NCI-H128 (cell line): ENCODE measurements around the gene ITPKC.
"Not testable (repeated sequence)": the region's sequence is repeated elsewhere in the genome, so short reads cannot be mapped to it uniquely, and the experiment has no call there.

ENCODE experiments used
- DNase-seq: peaks from one replicate; lab custom pipeline; 2025; ENCODE audit not compliant: unreplicated experiment; lab: John Stamatoyannopoulos, UW

ITPKC gene

DNA sequence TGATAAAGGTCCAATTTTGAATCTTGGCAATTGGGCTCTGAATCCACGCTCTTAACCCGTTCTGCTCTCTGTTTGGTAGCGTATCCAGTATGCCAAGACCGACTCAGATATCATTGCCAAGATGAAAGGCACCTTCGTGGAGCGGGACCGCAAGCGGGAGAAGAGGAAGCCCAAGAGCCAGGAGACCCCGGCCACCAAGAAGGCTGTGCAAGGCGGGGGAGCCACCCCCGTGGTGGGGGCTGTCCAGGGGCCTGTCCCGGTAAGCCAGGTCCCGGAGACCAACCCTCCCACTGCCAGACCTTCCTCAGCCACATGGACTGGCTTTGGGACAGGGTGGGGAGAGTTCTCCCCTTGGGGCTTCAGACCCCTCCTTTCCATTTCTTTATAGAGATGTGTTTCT, 42.4 kb downstream of the ITPKC start:
- DNase-seq: no peak

DNA sequence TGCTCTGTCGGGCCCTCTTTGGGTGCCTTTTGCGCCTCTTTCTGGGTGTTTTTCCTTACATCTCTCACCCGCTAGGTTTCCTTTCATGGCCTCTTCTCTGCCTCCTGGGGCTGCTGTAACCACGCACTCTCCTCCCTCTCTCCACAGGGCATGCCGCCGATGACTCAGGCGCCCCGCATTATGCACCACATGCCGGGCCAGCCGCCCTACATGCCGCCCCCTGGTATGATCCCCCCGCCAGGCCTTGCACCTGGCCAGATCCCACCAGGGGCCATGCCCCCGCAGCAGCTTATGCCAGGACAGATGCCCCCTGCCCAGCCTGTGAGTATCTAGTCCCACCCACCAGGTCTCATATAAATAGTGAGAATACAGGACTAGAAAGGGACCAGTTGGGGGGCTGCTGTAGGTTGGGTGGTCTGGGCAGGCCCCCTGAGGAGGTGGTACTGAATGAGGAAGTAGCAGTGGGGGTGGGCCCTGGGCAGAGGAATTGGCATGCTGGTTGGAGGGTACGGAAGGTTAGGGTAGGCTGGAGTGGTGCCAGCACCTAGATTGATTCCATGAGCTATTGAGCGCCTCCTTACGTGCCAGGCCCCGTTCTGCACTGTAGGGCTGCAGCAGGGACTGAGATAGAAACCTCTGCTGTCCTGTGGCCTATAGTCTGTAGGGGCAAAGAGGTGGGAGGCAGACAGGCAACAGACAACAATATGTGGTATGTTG, 46.0 kb downstream of the ITPKC start:
- DNase-seq: no peak

GRCh38 chr19:40763526-40763925, 46.6 kb downstream of the ITPKC start:
- no peak for DNase-seq

DNA sequence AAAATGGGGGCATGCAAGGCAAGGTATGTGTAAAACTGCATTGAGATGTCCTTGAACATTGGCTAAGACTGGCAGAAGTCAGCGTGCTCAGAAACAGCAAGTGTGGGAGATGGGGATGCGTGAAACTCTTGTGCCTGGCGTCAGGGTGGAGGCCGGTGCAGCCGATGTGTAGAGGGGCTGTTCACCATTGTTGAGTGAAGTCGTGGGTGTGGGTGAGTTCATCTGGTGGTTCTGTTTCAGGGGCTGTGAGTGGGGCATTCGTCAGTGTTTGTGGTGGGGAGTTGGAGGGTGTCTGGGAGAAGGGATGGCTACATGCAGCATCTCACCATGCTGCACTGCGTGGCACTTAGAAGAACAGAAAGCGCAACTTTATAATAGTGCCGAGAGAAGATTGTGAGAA, 47.1 kb downstream of the ITPKC start:
- DNase-seq: no peak

DNA sequence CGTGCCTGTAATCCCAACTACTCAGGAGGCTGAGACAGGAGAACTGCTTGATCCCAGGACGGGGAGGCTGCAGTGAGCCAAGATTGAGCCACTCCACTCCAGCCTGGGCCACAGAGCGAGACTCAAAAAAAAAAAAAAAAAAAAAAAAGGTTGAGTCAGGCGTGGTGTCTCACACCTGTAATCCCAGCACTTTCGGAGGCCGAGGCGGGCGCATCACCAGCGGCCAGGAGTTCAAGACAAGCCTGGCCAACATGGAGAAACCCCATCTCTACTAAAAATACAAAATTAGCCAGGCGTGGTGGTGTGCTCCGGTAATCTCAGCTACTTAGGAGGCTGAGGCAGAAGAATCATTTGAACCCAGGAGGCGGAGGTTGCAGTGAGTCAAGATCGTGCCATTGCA, 49.5 kb downstream of the ITPKC start:
- DNase-seq: not testable (repeated sequence)

- DNase-seq: no peak
Measured at GRCh38 chr19:40768869-40769268, 52.0 kb downstream of the ITPKC start.

DNA sequence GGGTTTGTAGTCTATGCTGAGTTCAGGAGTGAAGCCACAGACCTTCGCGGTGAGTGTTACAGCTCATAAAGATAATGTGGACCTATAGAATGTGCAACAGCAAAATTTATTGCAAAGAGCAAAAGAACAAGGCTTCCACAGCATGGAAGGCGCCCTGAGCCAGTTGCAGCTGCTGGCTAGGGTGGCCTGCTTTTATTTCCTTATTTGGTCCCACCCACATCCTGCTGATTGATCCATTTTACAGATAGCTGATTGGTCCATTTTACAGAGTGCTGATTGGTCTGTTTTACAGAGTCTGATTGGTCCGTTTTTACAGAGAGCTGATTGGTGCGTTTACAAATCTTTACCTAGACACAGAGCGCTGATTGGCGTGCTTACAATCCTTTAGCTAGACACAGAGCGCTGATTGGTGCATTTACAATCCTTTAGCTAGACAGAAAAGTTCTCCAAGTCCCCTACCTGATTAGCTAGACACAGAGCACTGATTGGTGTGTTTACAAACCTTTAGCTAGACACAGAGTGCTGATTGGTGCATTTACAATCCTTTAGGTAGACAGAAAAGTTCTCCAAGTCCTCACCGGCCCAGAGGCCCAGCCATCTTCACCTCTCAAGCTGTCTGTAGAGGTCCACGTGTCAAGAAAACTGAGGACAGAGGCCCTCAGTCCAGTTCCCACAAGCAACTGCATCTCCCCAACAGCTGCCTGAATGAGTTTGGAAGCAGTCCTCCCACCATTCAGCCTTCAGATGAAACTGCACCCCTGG, 54.4 kb downstream of the ITPKC start:
- not testable (repeated sequence) for DNase-seq

DNA sequence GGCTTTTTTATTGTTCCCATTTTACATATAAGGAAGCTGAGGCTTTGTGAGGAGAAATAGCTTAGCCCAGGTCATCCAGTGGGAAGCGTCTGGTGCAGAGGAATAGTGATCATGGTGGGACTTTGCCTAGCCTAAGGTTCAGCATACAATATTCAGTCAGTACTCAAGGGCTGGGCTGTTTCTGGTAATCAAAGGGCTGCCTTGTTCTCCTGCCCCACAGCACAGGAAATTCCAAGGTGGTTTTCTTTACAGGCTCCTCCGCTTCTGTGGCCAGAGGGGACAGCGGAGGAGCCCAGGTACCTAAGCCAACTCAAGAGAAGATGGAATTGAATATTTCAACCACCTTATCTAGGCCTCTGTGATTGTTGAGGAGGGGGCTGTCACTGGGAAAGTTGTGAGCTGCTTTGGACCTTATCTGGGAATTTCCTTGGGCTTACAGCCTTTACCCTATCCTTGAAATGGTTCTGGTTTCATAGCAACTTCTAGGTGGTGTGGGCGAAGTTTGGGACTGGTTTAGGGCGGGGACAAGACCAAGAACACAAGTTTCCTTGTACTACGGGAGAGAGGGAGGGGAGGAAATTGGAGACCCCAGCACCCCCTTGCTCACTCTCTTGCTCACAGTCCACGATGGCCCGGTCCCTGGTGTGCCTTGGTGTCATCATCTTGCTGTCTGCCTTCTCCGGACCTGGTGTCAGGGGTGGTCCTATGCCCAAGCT, 58.2 kb downstream of the ITPKC start, which contains the start of gene MIA:
Gene MIA, plus strand, starts transcription at position 606 of the 716 bp plus-strand sequence. Its CDS starts 22 bp downstream, at position 628.
- no peak for DNase-seq

DNA sequence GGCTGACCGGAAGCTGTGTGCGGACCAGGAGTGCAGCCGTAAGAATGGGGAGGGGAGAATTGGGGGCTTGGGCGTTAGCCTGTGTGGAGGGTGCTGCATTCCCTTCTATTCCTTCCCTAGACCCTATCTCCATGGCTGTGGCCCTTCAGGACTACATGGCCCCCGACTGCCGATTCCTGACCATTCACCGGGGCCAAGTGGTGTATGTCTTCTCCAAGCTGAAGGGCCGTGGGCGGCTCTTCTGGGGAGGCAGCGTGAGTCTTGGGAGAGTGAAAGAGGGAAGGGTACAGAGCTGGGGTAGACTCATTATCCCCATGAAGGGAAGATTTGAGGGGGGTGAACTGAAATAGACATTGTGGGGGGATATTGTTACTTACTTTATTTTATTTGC, 58.7 kb downstream of the ITPKC start:
- no peak for DNase-seq

- no peak for DNase-seq
Measured at GRCh38 chr19:40776364-40776763, 59.5 kb downstream of the ITPKC start.

DNA sequence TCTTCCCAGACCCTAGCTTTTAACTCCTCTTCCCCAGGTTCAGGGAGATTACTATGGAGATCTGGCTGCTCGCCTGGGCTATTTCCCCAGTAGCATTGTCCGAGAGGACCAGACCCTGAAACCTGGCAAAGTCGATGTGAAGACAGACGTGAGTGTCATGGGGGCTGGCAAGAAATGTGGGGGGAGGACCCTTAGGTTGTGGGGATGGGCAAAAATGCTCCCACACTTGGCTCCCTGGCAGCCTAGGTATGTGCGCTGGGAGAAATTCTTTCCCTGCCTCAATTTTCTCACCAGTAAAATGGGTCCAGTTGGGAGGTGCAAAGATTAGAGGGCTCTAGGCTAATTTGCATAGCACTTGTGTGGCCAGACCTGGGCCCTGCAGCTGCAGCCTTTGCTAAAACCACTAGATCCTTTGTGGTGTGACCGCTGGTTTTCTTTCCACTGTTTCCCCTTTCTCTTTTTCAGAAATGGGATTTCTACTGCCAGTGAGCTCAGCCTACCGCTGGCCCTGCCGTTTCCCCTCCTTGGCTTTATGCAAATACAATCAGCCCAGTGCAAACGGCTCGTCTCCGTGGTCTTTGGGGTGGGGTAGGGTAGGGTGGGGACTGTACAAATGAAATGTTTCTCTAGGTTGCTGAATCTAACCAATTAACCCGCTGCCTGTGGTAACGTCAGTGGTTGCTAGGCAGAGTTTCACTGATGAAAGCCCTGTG, 60.2 kb downstream of the ITPKC start:
- DNase-seq: peak; percentile 80

DNA sequence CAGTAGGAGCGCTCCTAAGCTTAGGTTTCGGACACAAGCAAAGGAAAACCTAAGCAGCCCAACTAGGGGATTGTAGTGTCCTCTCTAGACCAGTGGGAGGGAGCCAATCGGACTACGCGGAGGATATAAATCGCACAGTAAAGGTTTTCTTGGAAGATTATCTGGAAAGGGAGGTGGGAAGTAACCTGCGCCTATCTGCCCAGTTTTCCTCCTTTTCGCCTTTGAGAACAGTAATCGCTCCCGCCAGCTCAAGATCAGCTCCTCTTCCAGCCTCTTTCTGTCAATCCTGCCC, 60.7 kb downstream of the ITPKC start:
- DNase-seq: no peak

DNA sequence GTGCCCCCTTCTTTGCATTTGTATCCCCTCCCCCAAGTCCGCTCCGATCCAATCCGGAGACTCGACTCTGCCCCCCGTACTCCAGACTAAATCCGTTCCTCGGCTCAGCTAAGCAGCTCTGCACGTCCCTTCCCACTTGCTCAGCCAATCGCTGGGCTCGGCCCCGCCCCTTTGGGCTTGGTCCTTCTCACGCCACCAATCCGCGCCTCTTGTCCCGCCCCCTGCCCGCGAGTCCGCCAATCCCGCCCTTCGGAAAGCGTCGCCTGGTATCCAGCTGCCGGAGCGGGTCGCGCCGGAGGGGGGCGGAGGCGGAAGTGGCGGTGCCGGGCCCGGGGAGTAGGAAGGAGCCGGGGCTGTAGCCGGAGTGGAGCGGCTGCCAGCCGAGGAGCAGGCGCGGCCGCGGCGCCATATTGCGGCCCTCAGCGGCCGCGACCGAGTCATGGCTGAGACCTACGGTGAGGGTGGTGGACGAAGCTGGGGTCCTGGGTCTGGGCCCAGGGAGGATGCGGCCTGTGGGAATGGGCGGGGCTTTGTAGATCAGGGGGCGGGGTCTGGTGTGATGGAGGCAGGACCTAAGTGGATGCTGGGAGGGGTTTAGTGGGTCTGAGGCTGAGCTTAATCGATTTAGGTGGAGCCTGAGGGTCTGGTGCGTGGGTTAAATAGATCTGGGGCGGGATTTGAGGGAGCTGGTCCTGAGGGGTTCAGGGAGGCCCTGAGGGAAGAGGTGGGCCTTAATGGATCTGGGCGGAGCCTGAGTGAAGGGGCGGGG, 61.2 kb downstream of the ITPKC start, which contains the start of gene RAB4B:
Gene RAB4B, plus strand, starts transcription at position 311 of the 769 bp plus-strand sequence. Its CDS starts 129 bp downstream, at position 440.
- DNase-seq: peak; percentile 99

GRCh38 chr19:40778706-40779284, 61.9 kb downstream of the ITPKC start:
- no peak for DNase-seq

- no peak for DNase-seq
Measured at GRCh38 chr19:40780582-40780981, 63.7 kb downstream of the ITPKC start.

DNA sequence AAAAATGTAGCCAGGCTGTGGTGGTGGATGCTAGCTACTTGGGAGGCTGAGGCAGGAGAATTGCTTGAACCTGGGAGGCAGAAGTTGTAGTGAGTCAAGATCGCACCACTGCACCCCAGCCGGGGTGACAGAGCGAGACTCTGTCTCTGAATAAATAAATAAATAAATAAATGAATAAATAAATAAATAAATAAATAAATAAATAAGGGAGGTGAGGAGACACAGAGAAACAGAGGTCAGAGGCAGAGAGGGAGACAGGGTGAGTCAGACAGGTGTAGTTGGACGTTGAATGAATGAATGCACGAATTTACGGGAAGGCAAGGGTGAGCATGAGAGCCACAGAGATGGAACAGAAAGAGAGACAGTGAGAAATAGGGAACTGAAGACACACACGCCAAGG, 64.2 kb downstream of the ITPKC start:
- no peak for DNase-seq

- DNase-seq: no peak
Measured at GRCh38 chr19:40783711-40784110, 66.8 kb downstream of the ITPKC start.

DNA sequence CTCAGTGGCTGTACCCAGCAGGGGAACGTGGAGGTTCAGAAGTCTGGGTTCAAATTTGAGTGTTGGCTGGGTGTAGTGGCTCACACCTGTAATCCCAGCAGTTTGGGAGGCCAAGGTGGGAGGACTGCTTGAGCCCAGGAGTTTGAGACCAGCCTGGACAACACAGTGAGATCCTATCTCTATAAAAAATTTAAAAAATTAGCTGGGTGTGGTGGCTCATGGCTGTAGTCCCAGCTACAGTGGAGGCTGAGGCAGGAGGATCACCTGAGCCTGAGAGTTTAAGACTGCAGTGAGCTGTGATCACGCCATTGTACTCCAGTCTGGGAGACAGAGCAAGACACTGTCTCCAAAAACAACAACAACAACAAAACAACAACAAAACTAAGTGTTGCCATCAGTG, 67.2 kb downstream of the ITPKC start:
- not testable (repeated sequence) for DNase-seq

GRCh38 chr19:40785526-40785925, 68.6 kb downstream of the ITPKC start:
- no peak for DNase-seq
